Measurements from ENCODE around the gene RNF125.

The RNF125 gene

DNA sequence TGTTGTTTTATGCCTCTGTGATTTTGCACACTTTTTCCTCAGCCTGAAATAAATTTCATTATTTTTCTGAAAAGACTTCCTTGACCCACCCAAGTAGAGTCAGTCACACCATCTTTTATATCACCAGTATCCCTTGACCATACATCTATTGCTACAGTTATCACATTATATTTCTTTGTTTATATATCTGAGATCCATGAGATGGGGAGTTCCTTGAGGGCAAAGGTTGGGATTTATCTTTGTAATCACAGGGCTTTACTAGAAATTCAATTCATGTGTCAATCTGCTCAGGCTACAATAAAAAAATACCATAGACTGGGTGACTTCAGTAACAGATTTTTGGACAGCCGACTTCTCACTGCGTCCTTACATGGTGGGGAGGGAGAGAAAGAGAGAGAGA is 60.2 kb downstream of the RNF125 start:
- no peak overlapping the region for H3K27ac ChIP-seq
- TF ChIP-seq, protein P1, sequence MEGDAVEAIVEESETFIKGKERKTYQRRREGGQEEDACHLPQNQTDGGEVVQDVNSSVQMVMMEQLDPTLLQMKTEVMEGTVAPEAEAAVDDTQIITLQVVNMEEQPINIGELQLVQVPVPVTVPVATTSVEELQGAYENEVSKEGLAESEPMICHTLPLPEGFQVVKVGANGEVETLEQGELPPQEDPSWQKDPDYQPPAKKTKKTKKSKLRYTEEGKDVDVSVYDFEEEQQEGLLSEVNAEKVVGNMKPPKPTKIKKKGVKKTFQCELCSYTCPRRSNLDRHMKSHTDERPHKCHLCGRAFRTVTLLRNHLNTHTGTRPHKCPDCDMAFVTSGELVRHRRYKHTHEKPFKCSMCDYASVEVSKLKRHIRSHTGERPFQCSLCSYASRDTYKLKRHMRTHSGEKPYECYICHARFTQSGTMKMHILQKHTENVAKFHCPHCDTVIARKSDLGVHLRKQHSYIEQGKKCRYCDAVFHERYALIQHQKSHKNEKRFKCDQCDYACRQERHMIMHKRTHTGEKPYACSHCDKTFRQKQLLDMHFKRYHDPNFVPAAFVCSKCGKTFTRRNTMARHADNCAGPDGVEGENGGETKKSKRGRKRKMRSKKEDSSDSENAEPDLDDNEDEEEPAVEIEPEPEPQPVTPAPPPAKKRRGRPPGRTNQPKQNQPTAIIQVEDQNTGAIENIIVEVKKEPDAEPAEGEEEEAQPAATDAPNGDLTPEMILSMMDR (conservative IDR thresholded peaks at IDR 0.05): no peak

DNA sequence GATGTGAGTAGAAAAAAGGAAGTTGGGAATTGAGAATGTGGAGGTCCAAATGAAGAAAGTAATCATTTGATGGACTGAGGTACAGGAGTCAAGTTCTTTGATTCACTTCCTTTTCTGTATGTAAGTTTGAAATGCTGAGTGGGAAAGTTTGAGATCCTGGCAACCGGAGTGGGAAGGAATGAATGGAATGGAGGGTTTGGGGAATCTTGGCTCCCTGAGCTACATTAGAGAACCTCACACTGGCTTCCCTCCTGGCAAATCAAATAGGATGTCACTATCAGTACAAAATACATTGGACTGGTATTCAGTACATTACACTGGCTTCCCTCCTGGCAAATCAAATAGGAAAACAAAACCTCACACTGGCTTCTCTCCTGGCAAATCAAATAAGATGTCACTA is 63.3 kb downstream of the RNF125 start:
- TF ChIP-seq, protein P1 (conservative IDR thresholded peaks at IDR 0.05): no peak
- H3K27ac ChIP-seq: no peak overlapping the region

DNA sequence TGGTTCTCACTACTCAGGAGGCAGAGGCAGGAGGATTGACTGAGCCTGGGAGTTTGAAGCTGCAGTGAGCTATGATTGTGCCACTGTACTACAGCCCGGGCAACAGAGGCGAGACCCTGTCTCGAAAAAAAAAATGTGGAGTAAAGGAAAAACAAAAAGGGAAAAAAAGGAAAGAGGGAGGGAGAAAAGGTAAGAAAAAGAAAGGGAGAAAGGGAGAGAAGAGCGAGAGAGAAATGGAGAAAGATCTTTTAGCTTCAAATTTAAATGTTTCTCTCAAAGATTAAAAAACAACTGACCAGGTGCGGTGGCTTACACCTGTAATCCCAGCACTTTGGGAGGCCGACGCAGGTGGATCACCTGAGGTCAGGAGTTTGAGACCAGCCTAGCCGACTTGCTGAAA is 65.2 kb downstream of the RNF125 start:
- H3K27ac ChIP-seq: no peak overlapping the region
- TF ChIP-seq, protein P1 (conservative IDR thresholded peaks at IDR 0.05): no peak

DNA sequence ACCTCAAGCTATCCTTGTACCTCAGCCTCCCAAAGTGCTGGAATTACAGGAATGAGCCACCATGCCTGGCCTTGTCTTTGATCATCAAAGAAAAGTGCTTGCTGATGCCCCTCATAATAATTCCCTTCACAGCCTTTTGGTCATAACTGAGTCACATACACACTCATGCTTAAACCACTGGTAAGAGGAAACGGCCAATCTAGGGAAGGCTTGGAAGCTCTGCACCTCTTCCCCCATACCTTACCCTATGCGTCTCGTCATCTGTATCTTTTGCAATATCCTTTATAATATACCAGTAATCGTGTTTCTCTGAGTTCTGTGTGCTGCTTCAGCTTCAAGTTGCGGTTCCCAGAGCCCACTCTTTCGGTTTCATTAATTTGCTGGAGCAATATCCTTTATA is 68.3 kb downstream of the RNF125 start:
- H3K27ac ChIP-seq: no peak overlapping the region

DNA sequence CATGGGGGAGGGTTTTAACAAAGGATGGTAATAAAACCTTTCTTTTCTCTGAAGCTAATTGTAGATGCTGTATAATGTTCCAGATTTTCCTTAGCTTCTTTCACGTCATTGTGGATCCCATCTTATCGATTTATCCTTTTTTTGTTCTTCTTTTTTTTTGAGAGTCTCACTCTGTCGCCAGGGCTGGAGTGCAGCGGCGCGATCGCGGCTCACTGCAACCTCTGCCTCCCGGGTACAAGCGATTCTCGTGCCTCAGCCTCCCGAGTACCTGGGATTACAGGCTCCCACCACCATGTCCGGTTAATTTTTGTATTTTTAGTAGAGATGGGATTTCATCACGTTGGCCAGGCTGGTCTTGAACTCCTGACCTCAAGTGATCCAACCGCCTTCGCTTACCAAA is 72.2 kb downstream of the RNF125 start:
- H3K27ac ChIP-seq: peak overlapping the region; percentile 97

More for the DNA sequence above, 68.3 kb downstream of the RNF125 start:
- TF ChIP-seq, protein P1 (conservative IDR thresholded peaks at IDR 0.05): no peak

DNA sequence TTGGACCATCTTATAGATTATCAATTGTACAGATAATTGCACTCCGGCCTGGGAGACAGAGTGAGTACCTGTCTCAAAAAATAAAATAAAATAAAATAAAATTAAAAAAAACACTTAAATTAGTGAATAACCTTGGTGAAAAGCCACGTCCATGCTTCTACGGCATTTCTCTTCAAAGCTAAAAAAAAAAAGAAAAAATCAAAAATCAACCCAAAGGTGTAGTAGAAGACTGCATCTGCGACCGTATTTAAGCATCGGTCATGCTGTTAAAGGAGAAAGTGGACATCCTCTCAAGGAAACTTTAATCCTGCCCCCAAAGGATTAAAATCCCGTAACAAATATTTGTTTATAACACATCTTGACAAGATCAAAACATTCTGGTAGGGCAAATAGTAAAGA is 72.7 kb downstream of the RNF125 start:
- TF ChIP-seq, protein P1 (conservative IDR thresholded peaks at IDR 0.05): no peak
- H3K27ac ChIP-seq: peak overlapping the region; percentile 97

DNA sequence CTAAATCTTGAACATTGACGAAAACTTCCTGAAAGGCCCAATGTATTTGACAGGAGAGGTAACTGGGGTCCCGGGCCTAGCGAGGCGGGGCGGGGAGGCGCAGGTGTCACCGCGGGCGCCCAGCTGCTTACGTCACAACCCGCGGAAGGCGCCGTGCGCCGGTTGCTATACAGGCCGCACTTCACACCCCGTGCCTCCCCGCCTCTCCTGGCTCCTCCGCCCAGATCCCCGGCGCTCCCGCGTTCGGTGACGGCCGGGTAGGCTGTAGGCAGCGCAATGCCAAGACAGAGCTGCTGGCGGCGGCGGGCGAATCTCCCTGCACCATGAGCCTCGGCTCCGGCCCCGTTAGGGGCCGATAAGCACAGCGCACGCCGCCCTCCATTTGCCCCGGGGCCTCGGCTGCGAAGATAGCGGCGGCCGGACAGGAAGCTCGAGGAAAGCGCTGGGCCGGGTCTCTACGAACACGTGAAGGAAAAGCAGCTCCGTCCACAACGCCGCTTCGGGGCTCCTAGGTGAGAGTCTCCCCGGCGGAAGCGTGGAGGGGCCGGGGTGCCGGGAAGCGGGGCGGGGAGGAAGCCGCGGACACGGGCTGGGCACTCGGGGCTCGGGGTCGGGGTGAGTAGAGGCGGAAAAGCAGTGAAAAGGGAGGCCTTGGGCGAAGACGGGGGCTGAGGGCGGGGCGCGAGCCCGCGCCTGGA is 73.2 kb downstream of the RNF125 start, which contains the start of gene RNF138:
TSS of gene RNF138 (plus strand) at position 151 of the 698 bp plus-strand sequence. CDS start 903 bp downstream, outside the sequence.
- peak within 1 kb of the TSS; percentile 97 for H3K27ac ChIP-seq
- TF ChIP-seq, protein P1 (conservative IDR thresholded peaks at IDR 0.05): no peak

DNA sequence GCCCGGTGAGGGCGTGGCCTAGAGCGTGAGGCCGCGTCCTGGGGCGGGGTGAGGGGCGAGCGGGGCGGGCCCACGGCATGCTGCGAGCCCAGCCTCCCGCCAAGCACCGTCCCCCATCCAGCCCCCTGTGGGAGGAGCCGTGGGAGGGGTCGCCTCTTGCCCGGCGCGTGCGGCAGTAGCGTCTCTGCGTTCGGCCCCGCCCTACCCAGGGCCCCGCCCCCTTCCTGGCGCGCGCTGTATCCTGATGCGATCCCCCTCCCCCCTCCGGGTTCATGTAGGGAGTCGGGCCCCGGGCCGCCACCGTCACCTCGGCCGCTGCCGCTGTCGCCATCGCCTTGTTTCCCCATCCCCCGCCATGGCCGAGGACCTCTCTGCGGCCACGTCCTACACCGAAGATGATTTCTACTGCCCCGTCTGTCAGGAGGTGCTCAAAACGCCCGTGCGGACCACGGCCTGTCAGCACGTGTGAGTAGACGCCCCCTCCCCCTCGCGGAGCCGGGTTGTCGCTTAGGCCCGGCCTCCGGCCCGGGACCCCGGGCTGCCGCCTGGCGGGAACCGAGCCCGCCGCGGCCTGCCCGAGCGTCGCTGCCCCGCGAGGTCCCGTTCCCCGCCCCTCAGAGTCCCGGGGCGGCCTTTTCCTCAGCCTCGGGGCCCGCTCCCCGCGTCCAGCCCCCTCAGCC is 73.9 kb downstream of the RNF125 start:
- peak overlapping the region; percentile 97 for H3K27ac ChIP-seq
- TF ChIP-seq, protein P1 (conservative IDR thresholded peaks at IDR 0.05): no peak
